Lower lobe of right lung (tissue), 2 donors: ENCODE data around the gene PERCC1. TPM values are rescaled to one million over a fixed set of nuclear protein-coding genes. Genes with fewer than 3 reads are reported as not detected.

Experiments used
- ATAC-seq, 2 donors: fragments of 200-7000 bp; cut with Tn5 transposase; one replicate each; pipeline ENCODE4 v1.9.1; 2020 to 2022; ENCODE audit warnings: mild to moderate bottlenecking in 2 of 2, moderate library complexity in 2 of 2
- DNase-seq: peaks from one replicate; pipeline ENCODE4 v3.0.0-alpha.2; 2020
- H3K27ac ChIP-seq: fragments of 200-600 bp; one replicate; pipeline ENCODE4 v1.8.0; 2022
- H3K27me3 ChIP-seq: fragments of 200-600 bp; one replicate; pipeline ENCODE4 v1.8.0; 2022; ENCODE audit warnings: low read depth
- H3K36me3 ChIP-seq: fragments of 200-600 bp; one replicate; pipeline ENCODE4 v1.8.0; 2022; ENCODE audit warnings: mild to moderate bottlenecking
- H3K4me1 ChIP-seq: fragments of 200-600 bp; one replicate; pipeline ENCODE4 v1.8.0; 2022
- H3K4me3 ChIP-seq: fragments of 200-600 bp; one replicate; pipeline ENCODE4 v1.8.0; 2022; ENCODE audit warnings: mild to moderate bottlenecking
- H3K9me3 ChIP-seq: fragments of 200-600 bp; one replicate; pipeline ENCODE4 v1.8.0; 2022
- CTCF ChIP-seq: fragments of 200-600 bp; IDR thresholded peaks from one replicate; pipeline ENCODE4 v1.8.0; 2022; ENCODE audit warnings: antibody characterized with exemption, mild to moderate bottlenecking
- intact Hi-C: fragments of 100-400 bp; cut with DNase I; formaldehyde crosslinking; loops from one replicate; pipeline ENCODE4 v1.11.0; 2022
- total RNA-seq: library from RNA; stranded (reverse); fragmentation: NEBNext Ultra II Directional; extraction: Animal tissue kit (Norgen Biotek cat#: 25700); gene quantifications from one replicate; pipeline ENCODE4 v1.2.1, GENCODE V29; 2021
- donor health status: DM: no; HTN: yes; CAD: no; lungs with severe emphysema.

PERCC1 gene
- total RNA-seq, 1 donor from 2014 or later = not detected

- Histone ChIP-seq H3K9me3 (no peaks in the 10 kb centered on the region), H3K27ac (peak overlapping the region; percentile 73), H3K4me3 (peak overlapping the region; percentile 7), H3K4me1 (peaks cover 38% of the 10 kb centered on the region), H3K36me3 (no peaks in the 10 kb centered on the region), H3K27me3 (no peaks in the 10 kb centered on the region)
- TF ChIP-seq CTCF = no peak
- intact Hi-C loops = no loop called here
- DNase-seq = peak; percentile 88
- peak; percentile 47 to 83 for ATAC-seq
These were observed 39.8 kb downstream of the PERCC1 start for GRCh38 chr16:1470481-1471251.

DNA sequence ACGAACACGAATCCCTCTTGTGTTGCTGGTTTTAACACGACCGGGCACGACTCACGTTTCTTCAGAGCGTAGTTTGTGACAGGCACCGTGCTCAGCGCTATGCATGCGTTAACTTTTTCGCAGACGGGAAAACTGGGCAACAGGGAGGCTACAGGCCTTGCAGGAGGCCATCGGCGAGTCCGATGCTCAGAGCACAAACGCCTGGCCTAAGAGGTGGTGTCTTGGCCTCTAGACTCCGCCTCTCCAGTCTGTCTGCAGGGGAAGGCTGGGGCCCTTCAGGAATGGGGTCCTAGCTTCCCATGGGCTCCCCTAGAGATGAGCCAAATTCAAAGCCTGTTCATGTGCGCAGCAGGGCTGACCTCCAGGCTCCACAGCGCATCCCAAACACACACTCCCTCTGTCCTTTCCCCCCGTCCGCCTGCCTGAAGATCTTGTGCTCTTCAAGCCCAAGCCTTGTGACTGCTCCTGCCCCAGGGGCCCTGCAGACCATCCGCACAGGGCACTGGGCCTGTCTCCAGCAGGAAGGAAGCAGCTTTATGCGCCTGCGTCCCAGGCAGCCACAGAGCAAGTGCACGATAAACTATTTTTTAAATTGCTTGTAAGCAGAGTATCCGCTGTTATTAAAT is 40.8 kb downstream of the PERCC1 start:
- Histone ChIP-seq H3K36me3 (no peaks in the 10 kb centered on the region), H3K4me1 (peaks cover 42% of the 10 kb centered on the region), H3K4me3 (no peak overlapping the region), H3K9me3 (no peaks in the 10 kb centered on the region), H3K27me3 (no peaks in the 10 kb centered on the region), H3K27ac (peak overlapping the region; percentile 73)
- peak; percentile 42 for DNase-seq
- intact Hi-C loops = no loop called here
- ATAC-seq = no peak
- TF ChIP-seq CTCF = no peak

GRCh38 chr16:1472974-1473373 is 42.1 kb downstream of the PERCC1 start:
- H3K27ac ChIP-seq = no peak overlapping the region
- peaks cover 42% of the 10 kb centered on the region for H3K4me1 ChIP-seq
- ATAC-seq = no peak
- intact Hi-C loops = no loop called here
- no peak overlapping the region for H3K4me3 ChIP-seq
- H3K36me3 ChIP-seq = no peaks in the 10 kb centered on the region
- H3K27me3 ChIP-seq = no peaks in the 10 kb centered on the region
- no peaks in the 10 kb centered on the region for H3K9me3 ChIP-seq
- no peak for TF ChIP-seq CTCF
- DNase-seq = no peak

- no peaks in the 10 kb centered on the region for H3K9me3 ChIP-seq
- ATAC-seq (no peak), DNase-seq (peak; percentile 43)
- peak overlapping the region; percentile 97 for H3K27ac ChIP-seq
- H3K4me3 ChIP-seq = peak overlapping the region; percentile 90
- no peaks in the 10 kb centered on the region for H3K27me3 ChIP-seq
- peaks cover 42% of the 10 kb centered on the region for H3K4me1 ChIP-seq
- intact Hi-C loops = no loop called here
- no peaks in the 10 kb centered on the region for H3K36me3 ChIP-seq
- no peak for TF ChIP-seq CTCF
These were observed 43.4 kb downstream of the PERCC1 start for GRCh38 chr16:1474082-1474795.

- TF ChIP-seq CTCF = no peak
- peaks cover 42% of the 10 kb centered on the region for H3K4me1 ChIP-seq
- H3K27ac ChIP-seq = peak within 1 kb of the TSS; percentile 97
- H3K27me3 ChIP-seq = no peaks in the 10 kb centered on the region
- H3K4me3 ChIP-seq = peak within 1 kb of the TSS; percentile 90
- no peaks in the 10 kb centered on the region for H3K9me3 ChIP-seq
- ATAC-seq (peak; percentile 93 to 97), DNase-seq (peak; percentile 95)
- no peaks in the 10 kb centered on the region for H3K36me3 ChIP-seq
- intact Hi-C loops = no loop called here
These were observed 44.1 kb downstream of the PERCC1 start, which contains the start of gene CLCN7 for GRCh38 chr16:1474796-1475551. Gene CLCN7 (minus strand): TSS chr16:1475028. CDS start chr16:1474974, 54 bp downstream.
